GM12801 (cell line): ENCODE results near the gene ACTR3.

ENCODE experiments used
- TF ChIP-seq, protein P1 (sequence below): IDR thresholded peaks from one replicate; pipeline ENCODE4 v1.5.1; 2011; ENCODE audit warnings: control low read depth; ENCODE audit not compliant: insufficient read length; ENCODE audit errors: extremely low read depth

Gene ACTR3

DNA sequence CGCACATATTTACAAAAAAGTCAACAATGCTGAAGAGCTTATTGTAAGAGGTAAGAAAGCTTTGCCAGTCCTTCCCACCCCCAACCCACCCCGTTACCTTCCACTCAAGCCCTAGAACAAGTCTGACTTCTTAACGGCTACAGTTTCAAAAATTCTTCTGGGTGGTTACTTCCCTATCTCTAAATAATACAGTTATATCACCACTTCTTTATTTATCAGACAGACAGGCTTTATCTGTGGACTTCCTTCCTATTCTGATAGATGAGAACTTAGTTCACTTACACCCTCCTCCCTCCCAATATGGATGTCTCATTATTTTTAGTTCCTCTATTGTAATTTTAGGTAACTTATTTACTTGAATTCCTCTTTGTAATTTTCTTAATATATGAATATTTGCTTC lies 26.7 kb upstream of the ACTR3 start:
- TF ChIP-seq, protein P1, sequence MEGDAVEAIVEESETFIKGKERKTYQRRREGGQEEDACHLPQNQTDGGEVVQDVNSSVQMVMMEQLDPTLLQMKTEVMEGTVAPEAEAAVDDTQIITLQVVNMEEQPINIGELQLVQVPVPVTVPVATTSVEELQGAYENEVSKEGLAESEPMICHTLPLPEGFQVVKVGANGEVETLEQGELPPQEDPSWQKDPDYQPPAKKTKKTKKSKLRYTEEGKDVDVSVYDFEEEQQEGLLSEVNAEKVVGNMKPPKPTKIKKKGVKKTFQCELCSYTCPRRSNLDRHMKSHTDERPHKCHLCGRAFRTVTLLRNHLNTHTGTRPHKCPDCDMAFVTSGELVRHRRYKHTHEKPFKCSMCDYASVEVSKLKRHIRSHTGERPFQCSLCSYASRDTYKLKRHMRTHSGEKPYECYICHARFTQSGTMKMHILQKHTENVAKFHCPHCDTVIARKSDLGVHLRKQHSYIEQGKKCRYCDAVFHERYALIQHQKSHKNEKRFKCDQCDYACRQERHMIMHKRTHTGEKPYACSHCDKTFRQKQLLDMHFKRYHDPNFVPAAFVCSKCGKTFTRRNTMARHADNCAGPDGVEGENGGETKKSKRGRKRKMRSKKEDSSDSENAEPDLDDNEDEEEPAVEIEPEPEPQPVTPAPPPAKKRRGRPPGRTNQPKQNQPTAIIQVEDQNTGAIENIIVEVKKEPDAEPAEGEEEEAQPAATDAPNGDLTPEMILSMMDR, result no peak

DNA sequence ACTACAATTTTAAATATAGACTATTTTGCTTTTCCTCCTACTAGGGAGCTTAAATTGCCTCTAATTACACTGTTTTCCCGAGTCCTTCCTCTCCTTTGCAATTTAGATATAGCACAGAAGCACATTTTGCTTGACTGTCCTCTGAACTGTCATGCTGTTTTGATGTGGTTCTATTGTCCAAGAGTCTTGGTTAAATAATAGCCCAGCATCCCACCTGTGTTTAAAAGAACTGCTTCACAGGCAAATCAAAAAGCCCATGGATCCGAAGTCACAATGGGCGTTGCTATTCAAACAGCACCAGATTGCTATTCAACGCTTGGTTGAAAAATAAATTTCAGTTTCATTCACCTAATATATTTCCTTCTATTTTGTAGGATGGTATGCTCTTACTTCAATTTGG lies 22.3 kb upstream of the ACTR3 start:
- TF ChIP-seq, protein P1, result no peak

DNA sequence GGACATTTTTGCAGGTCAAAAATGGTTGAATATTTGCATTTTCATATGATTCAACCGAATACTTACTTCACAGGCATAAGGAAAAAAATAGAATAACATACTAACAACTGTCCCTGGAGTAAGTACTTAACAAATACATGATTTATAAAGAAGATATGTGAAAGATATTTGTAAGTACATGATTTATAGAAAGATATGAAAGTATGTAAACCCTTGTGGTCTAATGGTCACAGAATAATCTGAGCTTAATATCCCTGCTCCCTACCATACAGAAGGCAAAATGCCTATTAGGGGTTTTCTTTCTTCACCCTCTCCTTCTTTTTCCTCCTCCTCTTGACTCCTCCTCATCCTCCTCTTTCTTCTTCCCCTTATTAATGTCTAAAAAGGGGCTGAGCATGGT lies 20.6 kb upstream of the ACTR3 start:
- TF ChIP-seq, protein P1, result no peak

DNA sequence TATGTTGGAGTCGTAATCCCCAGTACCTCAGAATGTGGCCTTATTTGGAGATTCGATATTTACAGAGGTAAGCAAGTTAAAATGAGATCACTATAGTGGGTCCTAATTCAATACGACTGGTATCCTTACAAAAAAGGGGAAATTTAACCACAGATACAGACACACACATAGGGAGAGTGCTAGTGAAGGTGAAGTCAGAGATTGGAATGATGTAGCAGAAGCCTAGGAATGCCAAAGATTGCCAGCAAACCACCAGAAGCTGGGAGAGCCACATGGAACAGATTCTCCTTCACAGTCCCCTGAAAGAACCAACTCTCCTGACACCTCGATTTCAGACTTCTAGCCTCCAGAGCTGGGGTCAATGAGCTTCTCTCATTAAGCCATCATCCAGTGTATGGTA lies 17.7 kb upstream of the ACTR3 start:
- TF ChIP-seq, protein P1, result no peak

DNA sequence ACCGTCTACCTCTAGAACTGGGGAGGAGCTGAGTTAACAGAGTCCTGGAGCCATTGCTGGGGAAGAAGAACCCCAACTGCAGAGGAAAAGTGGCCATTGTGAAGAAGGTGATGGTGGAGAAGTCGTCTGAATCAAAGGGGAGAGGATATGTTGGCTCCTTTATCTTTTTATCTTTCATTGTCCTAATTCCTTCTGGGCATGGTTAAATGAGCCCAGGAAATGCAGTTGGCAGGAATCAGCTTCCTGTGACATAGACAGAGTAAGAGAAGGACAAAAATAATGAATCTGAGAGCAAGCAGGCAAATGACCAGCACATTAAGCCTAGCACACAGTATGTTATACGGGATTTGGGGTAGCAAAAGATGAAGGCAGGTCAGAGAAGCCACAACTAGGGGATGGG lies 16.0 kb upstream of the ACTR3 start:
- TF ChIP-seq, protein P1, result no peak

DNA sequence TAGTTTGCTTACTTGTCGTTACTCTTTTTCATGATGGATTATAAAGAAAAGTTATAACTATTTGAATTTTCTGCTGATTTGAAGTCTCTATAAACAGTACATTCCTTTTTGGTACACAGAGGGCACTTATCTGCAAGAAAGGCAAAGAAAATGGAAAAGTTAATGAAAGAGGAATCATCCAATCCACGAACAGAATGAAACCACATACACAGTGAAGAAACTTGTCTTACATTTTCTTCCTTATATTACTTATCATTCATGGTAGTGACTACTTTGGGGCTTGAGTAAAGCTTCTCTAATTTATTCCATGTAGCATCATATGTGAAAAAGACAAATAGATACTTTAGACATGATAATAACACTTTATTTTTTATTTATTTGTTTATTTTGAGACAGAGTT lies 14.8 kb upstream of the ACTR3 start:
- TF ChIP-seq, protein P1, result no peak

DNA sequence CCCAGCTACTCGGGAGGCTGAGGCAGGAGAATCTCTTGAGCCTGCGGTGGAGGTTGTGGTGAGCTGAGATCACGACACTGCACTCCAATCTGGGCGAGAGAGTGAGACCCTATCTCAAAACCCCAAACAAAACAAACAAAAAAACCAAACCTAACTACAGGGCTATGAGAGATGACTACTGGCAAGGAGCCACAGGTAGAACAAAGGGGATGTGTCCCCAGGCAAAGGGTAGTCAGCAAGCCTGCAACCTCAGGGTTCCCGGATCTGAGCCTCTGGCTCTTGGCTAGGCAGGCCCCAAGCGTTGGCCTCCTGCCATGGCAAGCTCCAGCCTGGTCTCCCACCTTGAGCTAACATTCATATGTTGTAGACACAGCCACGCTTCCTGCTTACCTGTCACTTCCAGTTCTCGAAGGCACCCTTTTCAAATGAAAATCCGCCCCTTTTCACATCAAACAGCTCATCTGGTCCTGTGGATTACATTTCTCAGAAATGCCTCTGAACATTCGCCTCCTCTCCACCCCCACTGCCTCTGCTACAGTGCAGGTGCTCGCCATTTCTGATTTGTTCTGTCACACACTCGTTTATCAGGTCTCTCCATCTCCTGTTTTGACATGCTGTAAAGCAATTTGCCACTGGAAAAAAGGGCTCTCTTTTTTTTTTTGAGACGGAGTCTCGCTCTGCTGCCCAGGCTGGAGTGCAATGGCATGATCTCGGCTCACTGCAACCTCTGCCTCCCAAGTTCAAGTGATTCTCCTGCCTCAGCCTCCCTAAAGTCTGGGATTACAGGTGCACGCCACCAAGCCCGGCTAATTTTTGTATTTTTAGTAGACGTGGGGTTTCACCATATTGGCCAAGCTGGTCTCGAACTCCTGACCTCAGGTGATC lies 13.1 kb upstream of the ACTR3 start:
- TF ChIP-seq, protein P1, result no peak
